Measurements from ENCODE around the gene PI4KB.

The PI4KB gene

GRCh38 chr1:151265446-151266236 is 61.6 kb downstream of the PI4KB start:
- Histone ChIP-seq H3K36me3 (ENCODE audit: insufficient read depth, low read length) (peaks cover 58% of the 10 kb centered on the region), H3K4me3 (no peak overlapping the region), H3K9me3 (ENCODE audit: low read depth, low read length) (no peaks in the 10 kb centered on the region), H3K9ac (ENCODE audit: insufficient read length) (no peak overlapping the region), H3K27ac (no peak overlapping the region)
- no peak for TF ChIP-seq FOXP2 (optimal IDR thresholded peaks at IDR 0.05; ENCODE audit: control extremely low read depth, extremely low read length, insufficient read depth)
- no peak for TF ChIP-seq EZH2 (IDR thresholded peaks at IDR 0.05)
- no peak for TF ChIP-seq POLR2AphosphoS5 (IDR thresholded peaks at IDR 0.05; ENCODE audit: borderline replicate concordance, low read depth, low read length)
- DNase-seq (ENCODE audit: low read depth, low spot score), result no peak

DNA sequence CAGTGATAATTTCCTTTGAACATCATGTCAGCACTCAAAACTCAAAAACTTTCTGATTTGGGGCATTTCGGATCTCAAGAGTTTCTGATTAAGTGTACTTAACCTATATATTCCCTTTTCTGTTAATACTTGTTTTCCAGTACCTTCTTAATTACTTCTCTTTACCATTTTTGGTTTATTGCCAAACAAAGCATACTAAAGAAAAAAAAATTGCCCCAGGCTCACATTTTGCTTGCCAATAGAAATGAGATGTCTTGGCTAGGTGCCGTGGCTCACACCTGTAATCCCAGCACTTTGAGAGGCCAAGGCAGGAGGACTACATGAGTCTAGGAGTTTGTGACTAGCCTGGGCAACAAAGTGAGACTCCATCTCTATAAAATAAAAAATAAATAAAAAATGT is 67.9 kb downstream of the PI4KB start:
- peaks cover 23% of the 10 kb centered on the region; the same call in 1 of the 2 replicates for H3K36me3 ChIP-seq (ENCODE audit: insufficient read depth, low read length)
- DNase-seq (ENCODE audit: low read depth, low spot score), result no peak
- H3K9me3 ChIP-seq (ENCODE audit: low read depth, low read length), result no peaks in the 10 kb centered on the region
- no peak overlapping the region for H3K27ac ChIP-seq
- no peak overlapping the region for H3K4me3 ChIP-seq
- no peak for TF ChIP-seq POLR2AphosphoS5 (IDR thresholded peaks at IDR 0.05; ENCODE audit: borderline replicate concordance, low read depth, low read length)
- no peak for TF ChIP-seq EZH2 (IDR thresholded peaks at IDR 0.05)
- TF ChIP-seq FOXP2 (optimal IDR thresholded peaks at IDR 0.05; ENCODE audit: control extremely low read depth, extremely low read length, insufficient read depth), result no peak
- no peak overlapping the region for H3K9ac ChIP-seq (ENCODE audit: insufficient read length)

DNA sequence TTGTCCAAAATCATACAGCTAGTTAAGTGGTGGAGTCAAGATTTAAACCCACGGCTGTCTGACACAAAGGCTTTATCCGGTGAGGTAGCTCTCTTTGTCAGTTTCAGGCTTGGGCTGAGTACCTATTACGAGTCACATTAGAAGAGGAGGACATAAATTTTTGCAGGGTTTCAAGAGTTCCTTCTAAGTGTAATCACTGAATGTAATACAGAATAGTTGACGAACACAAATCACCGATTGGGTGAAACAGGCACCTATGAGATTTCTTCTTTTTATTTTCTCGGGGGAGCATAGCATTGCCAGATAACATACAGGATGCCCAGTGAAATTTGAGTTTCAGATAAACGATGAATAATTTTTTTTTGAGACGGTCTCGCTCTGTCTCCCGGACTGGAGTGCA is 71.8 kb downstream of the PI4KB start:
- H3K36me3 ChIP-seq (ENCODE audit: insufficient read depth, low read length), result no peaks in the 10 kb centered on the region
- H3K9ac ChIP-seq (ENCODE audit: insufficient read length), result peak overlapping the region; percentile 96
- H3K4me3 ChIP-seq, result peak overlapping the region; percentile 98
- no peaks in the 10 kb centered on the region for H3K9me3 ChIP-seq (ENCODE audit: low read depth, low read length)
- DNase-seq (ENCODE audit: low read depth, low spot score), result no peak
- peak overlapping the region; percentile 79 for H3K27ac ChIP-seq
- TF ChIP-seq EZH2 (IDR thresholded peaks at IDR 0.05), result no peak

DNA sequence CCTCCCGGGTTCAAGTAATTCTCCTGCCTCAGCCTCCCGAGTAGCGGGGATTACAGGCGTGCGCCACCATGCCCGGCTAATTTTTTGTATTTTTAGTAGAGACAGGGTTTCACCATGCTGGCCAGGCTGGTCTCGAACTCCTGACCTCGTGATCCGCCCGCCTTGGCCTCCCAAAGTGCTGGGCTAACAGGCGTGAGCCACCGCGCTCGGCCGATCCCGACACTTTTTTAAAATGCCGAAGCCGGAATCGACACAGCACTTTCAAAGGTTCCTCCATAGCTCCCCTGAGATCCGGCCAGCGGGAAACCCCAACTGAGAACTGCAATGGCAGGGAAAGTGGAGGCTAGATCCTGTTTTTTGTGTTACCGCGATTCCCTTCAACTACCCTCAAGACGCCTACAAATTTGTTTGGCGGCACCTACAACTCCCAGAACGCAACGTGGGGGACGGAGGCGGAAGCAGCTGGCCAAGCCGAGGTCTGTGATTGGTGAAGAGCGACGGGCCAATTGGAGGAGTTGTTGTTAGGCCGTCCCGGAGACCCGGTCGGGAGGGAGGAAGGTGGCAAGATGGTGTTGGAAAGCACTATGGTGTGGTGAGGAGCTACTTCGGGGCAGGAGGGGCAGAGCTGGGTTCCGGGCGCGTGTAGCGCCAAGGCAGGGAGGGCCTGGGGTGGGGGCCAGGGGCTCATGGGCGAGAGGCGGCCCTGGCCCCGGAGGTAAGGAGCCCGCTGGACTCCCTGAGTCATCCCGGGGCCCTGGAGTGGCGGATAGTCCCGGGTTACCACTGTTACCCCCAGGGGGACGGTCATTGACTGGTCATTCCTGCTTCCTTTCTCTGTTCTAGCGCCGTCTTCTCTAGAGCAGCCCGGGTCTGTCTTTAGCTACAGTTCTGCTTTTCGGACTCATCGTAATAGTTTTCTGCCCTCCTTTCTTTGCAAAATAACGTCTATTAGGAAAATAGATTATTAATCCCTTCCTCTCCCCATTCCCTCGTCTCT is 72.7 kb downstream of the PI4KB start, which contains the start of gene PSMD4:
PSMD4 (plus strand) TSS at position 518 of the 997 bp plus-strand sequence; CDS start at position 567, 49 bp downstream.
- TF ChIP-seq FOXP2 (optimal IDR thresholded peaks at IDR 0.05; ENCODE audit: control extremely low read depth, extremely low read length, insufficient read depth) (peak; percentile 44), EZH2 (IDR thresholded peaks at IDR 0.05) (no peak), POLR2AphosphoS5 (IDR thresholded peaks at IDR 0.05; ENCODE audit: borderline replicate concordance, low read depth, low read length) (peak; percentile 98)
- H3K4me3 ChIP-seq, result peak within 1 kb of the TSS; percentile 98
- no peaks in the 10 kb centered on the region for H3K9me3 ChIP-seq (ENCODE audit: low read depth, low read length)
- peak within 1 kb of the TSS; percentile 79 for H3K27ac ChIP-seq
- H3K36me3 ChIP-seq (ENCODE audit: insufficient read depth, low read length), result peaks cover 2% of the 10 kb centered on the region
- DNase-seq (ENCODE audit: low read depth, low spot score), result peak; percentile 87
- peak within 1 kb of the TSS; percentile 96 for H3K9ac ChIP-seq (ENCODE audit: insufficient read length)

- no peaks in the 10 kb centered on the region for H3K9me3 ChIP-seq (ENCODE audit: low read depth, low read length)
- peaks cover 27% of the 10 kb centered on the region for H3K36me3 ChIP-seq (ENCODE audit: insufficient read depth, low read length)
- H3K9ac ChIP-seq (ENCODE audit: insufficient read length), result no peak overlapping the region
- H3K4me3 ChIP-seq, result no peak overlapping the region
- peak; percentile 71 for DNase-seq (ENCODE audit: low read depth, low spot score)
- TF ChIP-seq POLR2AphosphoS5 (IDR thresholded peaks at IDR 0.05; ENCODE audit: borderline replicate concordance, low read depth, low read length), result no peak
- TF ChIP-seq FOXP2 (optimal IDR thresholded peaks at IDR 0.05; ENCODE audit: control extremely low read depth, extremely low read length, insufficient read depth), result no peak
- TF ChIP-seq EZH2 (IDR thresholded peaks at IDR 0.05), result no peak
- H3K27ac ChIP-seq, result 0 out of 2 replicates have a peak overlapping the region, but pooled peaks have one; percentile 21
These were observed 75.4 kb downstream of the PI4KB start for GRCh38 chr1:151251656-151252470.

GRCh38 chr1:151246786-151247185 is 80.4 kb downstream of the PI4KB start:
- TF ChIP-seq FOXP2 (optimal IDR thresholded peaks at IDR 0.05; ENCODE audit: control extremely low read depth, extremely low read length, insufficient read depth) (no peak), POLR2AphosphoS5 (IDR thresholded peaks at IDR 0.05; ENCODE audit: borderline replicate concordance, low read depth, low read length) (no peak), EZH2 (IDR thresholded peaks at IDR 0.05) (no peak)
- Histone ChIP-seq H3K27ac (0 out of 2 replicates have a peak overlapping the region, but pooled peaks have one; percentile 1), H3K36me3 (ENCODE audit: insufficient read depth, low read length) (peaks cover 78% of the 10 kb centered on the region), H3K4me3 (no peak overlapping the region), H3K9me3 (ENCODE audit: low read depth, low read length) (no peaks in the 10 kb centered on the region), H3K9ac (ENCODE audit: insufficient read length) (no peak overlapping the region)
- DNase-seq (ENCODE audit: low read depth, low spot score), result no peak

- TF ChIP-seq POLR2AphosphoS5 (IDR thresholded peaks at IDR 0.05; ENCODE audit: borderline replicate concordance, low read depth, low read length), result no peak
- no peak for TF ChIP-seq FOXP2 (optimal IDR thresholded peaks at IDR 0.05; ENCODE audit: control extremely low read depth, extremely low read length, insufficient read depth)
- TF ChIP-seq EZH2 (IDR thresholded peaks at IDR 0.05), result no peak
- Histone ChIP-seq H3K36me3 (ENCODE audit: insufficient read depth, low read length) (peaks cover 93% of the 10 kb centered on the region), H3K9ac (ENCODE audit: insufficient read length) (no peak overlapping the region), H3K4me3 (no peak overlapping the region), H3K9me3 (ENCODE audit: low read depth, low read length) (no peaks in the 10 kb centered on the region), H3K27ac (no peak overlapping the region)
- no peak for DNase-seq (ENCODE audit: low read depth, low spot score)
These were observed 83.5 kb downstream of the PI4KB start for GRCh38 chr1:151243683-151244216.

Data from SK-N-MC (cell line).